Keratinocyte (primary cell): ENCODE measurements around the gene IFTAP.

Experiments used
- EZH2 ChIP-seq: IDR thresholded peaks from one replicate; pipeline ENCODE4 v1.6.1; 2012; ENCODE audit warnings: inconsistent platforms, mild to moderate bottlenecking, low read length, moderate library complexity
- TF ChIP-seq, protein P1 (sequence below), 3 experiments: IDR thresholded peaks in 1 of 3; conservative IDR thresholded peaks in 1 of 3; optimal IDR thresholded peaks in 1 of 3; 2 replicates in 2 of 3; 3 replicates in 1 of 3; pipeline versions ENCODE3 to v1.5.1; 2011; ENCODE audit warnings: low read length in 3 of 3, mild to moderate bottlenecking in 3 of 3, moderate library complexity in 2 of 3, control low read depth in 1 of 3, inconsistent platforms in 1 of 3; ENCODE audit not compliant: insufficient read depth in 2 of 3; ENCODE audit errors: extremely low read depth in 1 of 3

GRCh38 chr11:36577859-36578258 lies 16.4 kb upstream of the IFTAP start:
- TF ChIP-seq, protein P1, sequence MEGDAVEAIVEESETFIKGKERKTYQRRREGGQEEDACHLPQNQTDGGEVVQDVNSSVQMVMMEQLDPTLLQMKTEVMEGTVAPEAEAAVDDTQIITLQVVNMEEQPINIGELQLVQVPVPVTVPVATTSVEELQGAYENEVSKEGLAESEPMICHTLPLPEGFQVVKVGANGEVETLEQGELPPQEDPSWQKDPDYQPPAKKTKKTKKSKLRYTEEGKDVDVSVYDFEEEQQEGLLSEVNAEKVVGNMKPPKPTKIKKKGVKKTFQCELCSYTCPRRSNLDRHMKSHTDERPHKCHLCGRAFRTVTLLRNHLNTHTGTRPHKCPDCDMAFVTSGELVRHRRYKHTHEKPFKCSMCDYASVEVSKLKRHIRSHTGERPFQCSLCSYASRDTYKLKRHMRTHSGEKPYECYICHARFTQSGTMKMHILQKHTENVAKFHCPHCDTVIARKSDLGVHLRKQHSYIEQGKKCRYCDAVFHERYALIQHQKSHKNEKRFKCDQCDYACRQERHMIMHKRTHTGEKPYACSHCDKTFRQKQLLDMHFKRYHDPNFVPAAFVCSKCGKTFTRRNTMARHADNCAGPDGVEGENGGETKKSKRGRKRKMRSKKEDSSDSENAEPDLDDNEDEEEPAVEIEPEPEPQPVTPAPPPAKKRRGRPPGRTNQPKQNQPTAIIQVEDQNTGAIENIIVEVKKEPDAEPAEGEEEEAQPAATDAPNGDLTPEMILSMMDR (optimal IDR thresholded peaks at IDR 0.05 in 1 of 3, IDR thresholded peaks at IDR 0.05 in 1 of 3, conservative IDR thresholded peaks at IDR 0.05 in 1 of 3; ENCODE audit: extremely low read depth in 1 of 3, insufficient read depth in 2 of 3, low read length in 3 of 3), result no peak
- no peak for TF ChIP-seq EZH2
